Natural killer cell (primary cell): ENCODE results near the gene PROKR1. TPM values are rescaled to one million over a fixed set of nuclear protein-coding genes. Genes with fewer than 3 reads are reported as not detected.

Experiments
- ATAC-seq, 3 donors: fragments of 150-1000 bp in 2 of 3; fragments of 200-7000 bp in 1 of 3; cut with Tn5 transposase; 1 replicate in 1 of 3; 2 replicates in 2 of 3; pipeline ENCODE4 v1.10.0; 2021; ENCODE audit warnings: mild to moderate bottlenecking in 2 of 3, moderate library complexity in 2 of 3
- DNase-seq, 2 donors: peaks; one replicate each; pipeline versions ENCODE4 v3.0.0 to v3.0.0-alpha.2; 2013 to 2021; ENCODE audit warnings: mixed read lengths in 1 of 2
- H3K27ac ChIP-seq: one replicate; pipeline ENCODE4 v1.5.1; 2013; ENCODE audit warnings: mild to moderate bottlenecking, low read length
- H3K27me3 ChIP-seq: one replicate; pipeline ENCODE4 v1.6.1; 2013; ENCODE audit warnings: low read length; ENCODE audit not compliant: control insufficient read depth, insufficient read depth
- H3K36me3 ChIP-seq: one replicate; pipeline ENCODE4 v1.6.1; 2013; ENCODE audit warnings: low read length; ENCODE audit not compliant: control insufficient read depth, insufficient read depth
- H3K4me1 ChIP-seq: one replicate; pipeline ENCODE4 v1.6.1; 2013; ENCODE audit warnings: low read length; ENCODE audit not compliant: control insufficient read depth, insufficient read depth
- H3K4me3 ChIP-seq: one replicate; pipeline ENCODE4 v1.5.1; 2013; ENCODE audit warnings: low read length
- H3K9me3 ChIP-seq: one replicate; pipeline ENCODE4 v1.6.1; 2013; ENCODE audit warnings: low read length; ENCODE audit not compliant: control insufficient read depth, insufficient read depth
- H3K27ac Mint-ChIP-seq, 2 donors: one replicate each; pipeline ENCODE4 v1.8.0; 2022; ENCODE audit warnings: mild to moderate bottlenecking in 2 of 2, mixed read lengths in 2 of 2, moderate library complexity in 1 of 2
- H3K27me3 Mint-ChIP-seq, 2 donors: one replicate each; pipeline ENCODE4 v1.8.0; 2022; ENCODE audit warnings: low read depth in 2 of 2, mixed read lengths in 2 of 2
- H3K36me3 Mint-ChIP-seq: one replicate; pipeline ENCODE4 v1.8.0; 2022; ENCODE audit warnings: mixed read lengths
- H3K4me1 Mint-ChIP-seq, 2 donors: one replicate each; pipeline ENCODE4 v1.8.0; 2022; ENCODE audit warnings: mixed read lengths in 2 of 2
- H3K4me3 Mint-ChIP-seq: one replicate; pipeline ENCODE4 v1.8.0; 2022; ENCODE audit warnings: mild to moderate bottlenecking, moderate library complexity, mixed read lengths
- H3K9me3 Mint-ChIP-seq, 2 donors: one replicate each; pipeline ENCODE4 v1.8.0; 2022; ENCODE audit warnings: mixed read lengths in 2 of 2
- CTCF ChIP-seq: fragments of 200-600 bp; IDR thresholded peaks from one replicate; pipeline ENCODE4 v1.8.0; 2022; ENCODE audit warnings: antibody characterized with exemption
- WGBS: methylation state at CpG from one replicate; pipeline ENCODE4 v1.1.7; 2013; ENCODE audit warnings: missing lambda C conversion rate; ENCODE audit not compliant: insufficient coverage; 5-methylcytosine and 5-hydroxymethylcytosine counted together
- intact Hi-C: fragments of 100-400 bp; cut with micrococcal nuclease; formaldehyde crosslinking; loops from one replicate; pipeline ENCODE4 v1.14.2; 2022
- total RNA-seq, 4 donors: library from RNA; stranded (reverse); fragments of 120-200 nt in 1 of 4; gene quantifications; one replicate each; pipeline versions ENCODE4 v1.2.3 to v1.2.4, GENCODE V29; 2013 to 2022

Gene PROKR1
- total RNA-seq, 3 donors from 2014 or later (not counting 1 experiment from before 2014, with no cell fraction given) = not detected

DNA sequence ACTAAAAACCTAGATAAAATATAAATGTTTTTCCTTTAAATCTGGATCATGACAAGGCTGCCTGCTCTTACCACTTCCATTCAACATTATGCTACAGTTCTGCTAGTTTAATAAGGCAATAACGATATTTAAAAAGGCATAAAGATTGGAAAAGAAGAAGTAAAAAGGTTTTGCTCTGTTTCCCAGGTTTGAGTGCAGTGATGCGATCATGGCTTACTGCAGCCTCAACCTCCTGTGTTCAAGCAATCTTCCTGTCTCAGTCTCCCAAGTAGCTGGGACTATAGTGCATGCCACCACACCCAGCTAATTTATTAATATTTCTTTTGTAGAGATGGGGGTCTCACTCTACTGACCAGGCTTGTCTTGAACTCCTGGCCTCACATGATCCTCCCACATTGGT lies 40.8 kb downstream of the PROKR1 start:
- no peak overlapping the region for H3K27ac ChIP-seq
- Mint-ChIP-seq H3K9me3 (no peaks in the 10 kb centered on the region), H3K4me3 (no peak overlapping the region), H3K27ac (no peak overlapping the region), H3K4me1 (no peaks in the 10 kb centered on the region), H3K36me3 (no peaks in the 10 kb centered on the region), H3K27me3 (peaks cover 10 to 18% of the 10 kb centered on the region in 2 donors)
- no peak for DNase-seq
- no peaks in the 10 kb centered on the region for H3K27me3 ChIP-seq
- no peaks in the 10 kb centered on the region for H3K36me3 ChIP-seq
- H3K4me3 ChIP-seq = no peak overlapping the region
- no peaks in the 10 kb centered on the region for H3K4me1 ChIP-seq
- H3K9me3 ChIP-seq = no peaks in the 10 kb centered on the region
- WGBS = 48% methylated on average over 2 of the region's 2 CpGs
- no peak for ATAC-seq
- TF ChIP-seq CTCF = no peak
- intact Hi-C loops = no loop called here

DNA sequence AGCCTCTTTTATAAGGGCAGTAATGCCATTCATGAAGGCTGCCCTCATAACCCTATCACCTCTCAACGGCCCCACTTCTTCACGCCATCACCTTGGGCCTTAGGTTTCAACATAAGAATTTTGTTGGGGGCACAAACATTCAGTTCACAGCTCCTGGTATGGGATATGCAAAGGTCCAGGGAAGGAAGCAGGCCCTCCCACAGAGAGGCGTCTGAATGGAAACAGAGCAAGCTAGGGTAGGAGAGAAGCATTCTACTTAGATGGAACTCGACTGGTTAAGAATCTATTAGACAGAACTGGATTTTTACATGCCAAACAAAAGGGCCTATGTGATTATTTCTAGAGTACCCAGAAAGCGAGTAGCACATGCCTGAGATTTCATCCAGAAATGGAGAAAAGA lies 42.8 kb downstream of the PROKR1 start:
- no peak overlapping the region for H3K4me3 Mint-ChIP-seq
- H3K27me3 Mint-ChIP-seq = peaks cover 10 to 16% of the 10 kb centered on the region in 2 donors
- Histone ChIP-seq H3K27me3 (no peaks in the 10 kb centered on the region), H3K27ac (no peak overlapping the region), H3K4me3 (no peak overlapping the region), H3K9me3 (no peaks in the 10 kb centered on the region), H3K36me3 (no peaks in the 10 kb centered on the region), H3K4me1 (peaks cover 5% of the 10 kb centered on the region)
- H3K4me1 Mint-ChIP-seq = peaks cover 9 to 10% of the 10 kb centered on the region in 2 donors
- H3K9me3 Mint-ChIP-seq = no peaks in the 10 kb centered on the region
- no peaks in the 10 kb centered on the region for H3K36me3 Mint-ChIP-seq
- intact Hi-C loops = no loop called here
- no peak for TF ChIP-seq CTCF
- H3K27ac Mint-ChIP-seq = no peak overlapping the region
- WGBS = 90% methylated on average over 5 of the region's 5 CpGs
- ATAC-seq (no peak), DNase-seq (no peak)

DNA sequence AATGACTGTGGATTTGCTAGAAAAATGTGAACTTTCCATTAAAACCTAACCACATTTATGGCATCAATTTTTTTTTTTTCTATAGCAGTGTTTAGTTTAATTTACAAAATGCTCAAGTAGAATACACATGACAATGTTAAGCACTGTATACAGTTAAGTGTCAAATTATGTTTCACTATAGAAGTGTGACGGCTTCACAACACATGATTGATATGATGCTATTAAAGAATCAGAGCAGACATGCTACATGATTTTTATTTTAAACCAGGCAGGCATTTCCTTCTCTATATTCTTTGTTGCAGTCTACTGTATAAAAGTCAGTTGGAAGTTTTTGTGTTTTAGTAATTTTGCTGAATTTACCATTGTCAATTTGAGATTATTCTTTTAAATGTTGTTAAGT lies 43.6 kb downstream of the PROKR1 start:
- H3K27ac ChIP-seq = no peak overlapping the region
- H3K4me1 ChIP-seq = peaks cover 5% of the 10 kb centered on the region
- Mint-ChIP-seq H3K27ac (no peak overlapping the region), H3K4me1 (peaks cover 9 to 10% of the 10 kb centered on the region in 2 donors), H3K9me3 (no peaks in the 10 kb centered on the region), H3K27me3 (peaks cover 7 to 14% of the 10 kb centered on the region in 2 donors), H3K36me3 (no peaks in the 10 kb centered on the region), H3K4me3 (no peak overlapping the region)
- no peak for DNase-seq
- no peaks in the 10 kb centered on the region for H3K36me3 ChIP-seq
- WGBS = 100% methylated on average over 1 of the region's 1 CpG
- ATAC-seq = no peak
- no peaks in the 10 kb centered on the region for H3K9me3 ChIP-seq
- TF ChIP-seq CTCF = no peak
- H3K27me3 ChIP-seq = no peaks in the 10 kb centered on the region
- intact Hi-C loops = no loop called here
- H3K4me3 ChIP-seq = no peak overlapping the region
